ENCODE results near the gene WDR33.

Gene WDR33

DNA sequence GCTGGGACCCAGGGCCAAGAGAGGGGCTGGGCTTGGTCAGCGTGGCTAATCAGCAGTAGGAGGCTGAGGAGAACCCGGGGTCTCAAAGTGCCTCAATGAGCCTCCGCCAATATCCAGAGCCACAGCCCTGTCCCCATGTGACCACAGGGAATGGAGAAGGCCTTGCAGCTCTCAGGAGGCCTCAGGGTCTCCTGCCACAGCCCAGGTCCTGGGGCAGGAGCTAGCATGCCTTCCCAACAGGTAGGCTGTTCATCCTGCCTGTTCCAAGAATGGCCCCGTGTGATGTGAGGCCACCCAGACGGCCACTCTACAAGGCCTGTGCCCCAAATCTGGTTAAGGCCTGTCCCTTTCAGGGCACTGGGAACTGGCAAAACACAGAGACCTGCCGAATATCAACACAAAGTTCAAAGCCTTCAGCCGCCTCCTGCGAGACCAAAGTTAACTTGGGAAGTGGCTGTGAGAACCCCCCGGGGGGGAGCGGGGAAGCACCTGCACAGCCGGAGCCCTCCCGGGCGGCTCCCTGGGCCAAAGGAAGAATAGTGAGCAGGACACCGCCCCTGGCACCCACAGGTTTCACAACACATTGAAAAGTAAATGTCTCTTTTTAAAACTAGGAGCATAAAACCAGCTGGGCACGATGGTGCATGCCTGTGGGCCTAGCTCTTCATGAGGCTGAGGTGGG is 131.2 kb downstream of the WDR33 start:
- H3K27me3 ChIP-seq (ENCODE audit: insufficient read depth, insufficient read length): peaks cover 40% of the 10 kb centered on the region
- TF ChIP-seq SUZ12 (IDR thresholded peaks at IDR 0.05; ENCODE audit: extremely low read depth, insufficient read depth, insufficient read length) (no peak), YY1 (IDR thresholded peaks at IDR 0.05; ENCODE audit: insufficient read depth, insufficient read length) (no peak), ZNF274 (IDR thresholded peaks at IDR 0.05; ENCODE audit: low read depth, low read length) (no peak)
- H3K36me3 ChIP-seq (ENCODE audit: insufficient read depth, insufficient read length, low read length): no peaks in the 10 kb centered on the region
- no peak overlapping the region for H3K4me3 ChIP-seq (ENCODE audit: insufficient read length, low read depth)
- no peak for DNase-seq (ENCODE audit: low read depth, low spot score)
- peaks cover 4% of the 10 kb centered on the region for H3K4me1 ChIP-seq (ENCODE audit: insufficient read depth, insufficient read length)
- no peak overlapping the region for H3K9ac ChIP-seq (ENCODE audit: insufficient read length, low read depth)
- no peaks in the 10 kb centered on the region for H3K9me3 ChIP-seq (ENCODE audit: insufficient read depth, low read length)

DNA sequence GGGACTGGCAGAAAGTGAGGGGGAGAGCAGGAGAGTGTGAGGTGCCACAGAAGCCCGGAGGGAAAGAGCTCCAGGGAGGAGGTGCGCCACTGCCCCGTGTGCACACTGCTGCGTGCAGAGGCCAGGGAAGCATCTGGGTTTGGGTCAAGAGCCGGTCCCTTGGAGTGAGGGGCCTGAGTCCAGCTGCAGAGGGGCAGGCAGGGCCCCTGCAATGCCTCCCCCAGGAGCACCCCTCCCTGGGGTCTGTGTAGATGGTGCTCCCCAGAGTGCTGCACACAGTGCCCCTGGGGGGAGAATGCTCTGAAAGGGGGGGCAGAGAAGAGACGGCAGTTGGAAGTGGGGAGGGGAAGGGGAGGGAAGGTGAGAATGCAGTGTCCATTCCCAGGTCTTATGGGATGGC is 132.0 kb downstream of the WDR33 start:
- H3K36me3 ChIP-seq (ENCODE audit: insufficient read depth, insufficient read length, low read length): no peaks in the 10 kb centered on the region
- TF ChIP-seq SUZ12 (IDR thresholded peaks at IDR 0.05; ENCODE audit: extremely low read depth, insufficient read depth, insufficient read length) (no peak), YY1 (IDR thresholded peaks at IDR 0.05; ENCODE audit: insufficient read depth, insufficient read length) (no peak), ZNF274 (IDR thresholded peaks at IDR 0.05; ENCODE audit: low read depth, low read length) (no peak)
- no peak overlapping the region for H3K9ac ChIP-seq (ENCODE audit: insufficient read length, low read depth)

DNA sequence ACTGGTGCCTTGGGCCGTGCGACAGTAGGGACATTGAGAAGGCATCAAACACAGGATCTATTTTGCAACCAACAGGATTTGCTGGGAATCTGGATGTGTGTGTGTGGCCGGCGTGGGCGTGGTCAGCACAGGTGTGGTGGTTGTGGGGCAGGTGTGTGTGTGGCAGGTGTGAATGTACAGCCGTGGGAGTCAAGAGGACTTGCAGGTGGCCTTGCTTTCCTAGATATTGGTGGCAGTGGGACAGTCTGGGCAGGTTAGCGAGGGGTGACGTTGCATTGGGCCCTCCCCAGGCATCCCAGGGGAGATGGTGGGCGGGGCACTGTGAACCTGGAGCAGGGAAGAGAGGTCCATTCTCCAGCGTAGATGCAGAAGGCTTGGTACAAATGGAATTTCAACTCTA is 132.4 kb downstream of the WDR33 start:
- no peak overlapping the region for H3K4me3 ChIP-seq (ENCODE audit: insufficient read length, low read depth)
- peaks cover 53% of the 10 kb centered on the region for H3K27me3 ChIP-seq (ENCODE audit: insufficient read depth, insufficient read length)
- H3K4me1 ChIP-seq (ENCODE audit: insufficient read depth, insufficient read length): peaks cover 9% of the 10 kb centered on the region
- no peak overlapping the region for H3K9ac ChIP-seq (ENCODE audit: insufficient read length, low read depth)
- TF ChIP-seq YY1 (IDR thresholded peaks at IDR 0.05; ENCODE audit: insufficient read depth, insufficient read length) (no peak), ZNF274 (IDR thresholded peaks at IDR 0.05; ENCODE audit: low read depth, low read length) (no peak), SUZ12 (IDR thresholded peaks at IDR 0.05; ENCODE audit: extremely low read depth, insufficient read depth, insufficient read length) (no peak)
- DNase-seq (ENCODE audit: low read depth, low spot score): no peak
- H3K9me3 ChIP-seq (ENCODE audit: insufficient read depth, low read length): no peaks in the 10 kb centered on the region
- no peaks in the 10 kb centered on the region for H3K36me3 ChIP-seq (ENCODE audit: insufficient read depth, insufficient read length, low read length)

More for the DNA sequence above, 132.0 kb downstream of the WDR33 start:
- Histone ChIP-seq H3K4me3 (ENCODE audit: insufficient read length, low read depth) (no peak overlapping the region), H3K9me3 (ENCODE audit: insufficient read depth, low read length) (no peaks in the 10 kb centered on the region), H3K4me1 (ENCODE audit: insufficient read depth, insufficient read length) (peaks cover 8% of the 10 kb centered on the region), H3K27me3 (ENCODE audit: insufficient read depth, insufficient read length) (peaks cover 48% of the 10 kb centered on the region)
- no peak for DNase-seq (ENCODE audit: low read depth, low spot score)

DNA sequence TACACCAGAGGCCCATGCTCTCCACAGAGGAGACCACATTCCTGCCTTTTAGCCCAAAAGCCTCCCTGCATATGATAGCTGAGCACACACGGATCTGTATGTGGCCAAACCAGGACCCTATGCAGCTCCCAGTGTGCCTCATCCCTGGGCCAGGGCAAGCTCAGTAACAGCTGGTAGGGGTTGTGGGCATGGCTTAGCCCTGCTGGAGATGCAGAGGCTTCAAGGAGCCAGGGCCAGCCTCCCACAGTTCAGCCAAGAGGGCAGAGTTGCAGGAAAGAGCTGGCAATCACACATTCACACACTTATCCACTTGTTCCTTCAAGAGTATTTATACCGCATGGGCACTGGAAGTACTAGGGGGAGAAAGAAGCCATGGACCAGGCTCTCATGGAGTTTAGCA is 134.1 kb downstream of the WDR33 start:
- DNase-seq (ENCODE audit: low read depth, low spot score): no peak
- Histone ChIP-seq H3K9me3 (ENCODE audit: insufficient read depth, low read length) (no peaks in the 10 kb centered on the region), H3K9ac (ENCODE audit: insufficient read length, low read depth) (no peak overlapping the region), H3K36me3 (ENCODE audit: insufficient read depth, insufficient read length, low read length) (peaks cover 3% of the 10 kb centered on the region), H3K4me3 (ENCODE audit: insufficient read length, low read depth) (no peak overlapping the region), H3K4me1 (ENCODE audit: insufficient read depth, insufficient read length) (peaks cover 11% of the 10 kb centered on the region), H3K27me3 (ENCODE audit: insufficient read depth, insufficient read length) (peaks cover 65% of the 10 kb centered on the region)
- no peak for TF ChIP-seq ZNF274 (IDR thresholded peaks at IDR 0.05; ENCODE audit: low read depth, low read length)
- TF ChIP-seq SUZ12 (IDR thresholded peaks at IDR 0.05; ENCODE audit: extremely low read depth, insufficient read depth, insufficient read length): no peak
- TF ChIP-seq YY1 (IDR thresholded peaks at IDR 0.05; ENCODE audit: insufficient read depth, insufficient read length): no peak

DNA sequence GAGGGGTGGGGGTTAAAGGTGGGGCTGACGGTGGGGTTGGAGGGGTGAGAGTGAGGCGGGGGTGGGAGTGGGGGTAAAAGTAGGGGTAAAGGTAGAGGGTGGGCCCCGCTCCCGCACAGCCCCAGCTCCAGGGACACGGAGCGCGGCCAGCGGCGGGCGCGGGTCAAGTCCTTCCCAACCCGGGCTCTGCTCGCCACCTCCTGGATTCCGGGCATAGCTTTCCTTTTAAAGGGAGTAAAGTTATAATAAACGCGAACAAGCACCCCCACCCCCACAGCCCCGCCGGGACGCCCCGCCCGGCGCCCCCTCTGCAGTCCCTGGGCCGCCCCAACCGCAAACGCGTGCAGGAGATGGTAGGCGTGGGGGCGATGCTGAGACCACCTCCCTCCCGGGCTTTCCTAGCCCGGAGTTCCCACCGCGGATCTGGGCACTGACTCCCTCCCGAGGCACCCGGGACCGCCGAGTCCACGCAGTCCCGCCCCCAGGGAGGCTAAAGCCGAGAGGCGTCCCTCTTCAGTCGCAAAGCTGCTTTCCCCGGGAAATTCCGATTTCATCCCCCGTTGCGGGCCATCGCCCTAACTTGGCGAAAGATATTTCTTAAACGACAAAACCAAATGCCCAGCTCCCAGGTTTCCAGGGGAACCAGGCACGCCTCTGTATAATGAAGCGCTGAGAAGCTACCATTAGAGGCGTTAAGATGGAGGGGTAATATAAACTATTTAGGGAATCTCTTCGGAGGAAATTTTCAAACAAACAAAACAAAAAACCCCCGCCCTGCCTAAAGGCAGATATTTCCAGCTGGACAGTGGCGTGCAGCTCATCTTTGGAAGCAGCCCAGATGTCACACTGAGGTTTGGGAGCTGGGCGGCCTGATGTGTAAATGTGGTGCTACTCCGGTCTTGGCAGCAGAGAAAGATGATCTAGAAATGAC is 135.4 kb downstream of the WDR33 start, which contains the start of gene LIMS2:
Gene LIMS2, minus strand, starts transcription at position 200 of the 931 bp plus-strand sequence. CDS start 506 bp downstream, outside the sequence.
- peaks cover 65% of the 10 kb centered on the region for H3K27me3 ChIP-seq (ENCODE audit: insufficient read depth, insufficient read length)
- H3K9me3 ChIP-seq (ENCODE audit: insufficient read depth, low read length): no peaks in the 10 kb centered on the region
- DNase-seq (ENCODE audit: low read depth, low spot score): peak; percentile 38
- H3K9ac ChIP-seq (ENCODE audit: insufficient read length, low read depth): peak within 1 kb of the TSS; percentile 70
- H3K36me3 ChIP-seq (ENCODE audit: insufficient read depth, insufficient read length, low read length): peaks cover 5% of the 10 kb centered on the region
- peak within 1 kb of the TSS; percentile 49 for H3K4me3 ChIP-seq (ENCODE audit: insufficient read length, low read depth)
- TF ChIP-seq YY1 (IDR thresholded peaks at IDR 0.05; ENCODE audit: insufficient read depth, insufficient read length) (no peak), SUZ12 (IDR thresholded peaks at IDR 0.05; ENCODE audit: extremely low read depth, insufficient read depth, insufficient read length) (peak; percentile 39), ZNF274 (IDR thresholded peaks at IDR 0.05; ENCODE audit: low read depth, low read length) (no peak)
- peaks cover 11% of the 10 kb centered on the region for H3K4me1 ChIP-seq (ENCODE audit: insufficient read depth, insufficient read length)

DNA sequence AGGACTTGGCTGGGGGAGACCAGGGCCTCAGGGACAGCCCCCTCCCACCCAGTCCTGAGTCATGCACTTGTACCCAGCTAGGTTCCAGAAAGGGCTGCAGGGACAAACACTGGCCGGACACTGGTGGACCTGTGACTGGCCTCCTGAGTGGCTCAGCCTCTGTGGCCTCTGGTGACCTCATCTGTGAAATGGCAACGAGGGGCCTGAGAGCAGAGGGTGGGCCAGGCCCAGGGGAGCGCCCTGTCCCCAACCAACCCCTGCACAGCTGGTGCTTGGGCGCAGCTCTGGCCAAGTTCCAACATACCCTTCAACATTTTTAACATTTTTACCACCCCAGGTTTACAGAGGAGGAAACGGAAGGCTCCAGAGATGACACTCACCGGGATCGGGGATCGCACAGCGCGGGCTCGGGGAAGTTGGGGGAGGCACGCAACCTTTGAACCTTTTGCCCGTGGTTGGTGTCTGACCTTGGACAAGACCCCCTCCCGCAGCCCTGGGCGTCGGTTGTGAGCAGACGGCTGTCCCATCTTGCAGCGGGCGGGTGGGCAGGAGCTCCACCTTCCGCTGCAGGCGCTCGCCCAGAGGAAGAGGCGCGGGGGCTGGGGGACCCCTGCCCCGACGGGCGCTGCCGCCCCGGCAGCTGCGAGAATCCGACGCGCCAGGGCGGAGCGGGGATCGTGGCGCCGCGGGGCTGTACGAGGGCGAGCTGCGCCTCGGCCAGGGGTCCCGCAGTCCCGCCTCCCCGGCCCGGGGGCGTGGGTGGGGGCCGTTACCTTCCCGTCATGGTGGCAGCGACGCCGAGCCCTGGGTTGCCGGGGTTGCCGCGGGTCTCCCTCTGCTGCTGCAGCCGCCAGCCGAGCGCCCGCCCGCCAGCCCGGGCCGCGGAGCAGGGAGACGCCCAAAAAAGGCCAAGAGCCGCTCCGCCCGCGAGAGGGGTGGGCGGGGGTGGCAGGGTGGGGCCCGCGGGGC is 136.4 kb downstream of the WDR33 start:
- no peak for DNase-seq (ENCODE audit: low read depth, low spot score)
- Histone ChIP-seq H3K4me1 (ENCODE audit: insufficient read depth, insufficient read length) (peaks cover 11% of the 10 kb centered on the region), H3K9me3 (ENCODE audit: insufficient read depth, low read length) (no peaks in the 10 kb centered on the region), H3K27me3 (ENCODE audit: insufficient read depth, insufficient read length) (peaks cover 65% of the 10 kb centered on the region), H3K36me3 (ENCODE audit: insufficient read depth, insufficient read length, low read length) (peaks cover 5% of the 10 kb centered on the region), H3K9ac (ENCODE audit: insufficient read length, low read depth) (peak overlapping the region; percentile 70), H3K4me3 (ENCODE audit: insufficient read length, low read depth) (peak overlapping the region; percentile 49)
- TF ChIP-seq ZNF274 (IDR thresholded peaks at IDR 0.05; ENCODE audit: low read depth, low read length) (no peak), SUZ12 (IDR thresholded peaks at IDR 0.05; ENCODE audit: extremely low read depth, insufficient read depth, insufficient read length) (no peak), YY1 (IDR thresholded peaks at IDR 0.05; ENCODE audit: insufficient read depth, insufficient read length) (no peak)
